ENCODE measurements around the gene EMILIN1. TPM values are rescaled to one million over a fixed set of nuclear protein-coding genes. Genes with fewer than 3 reads are reported as not detected.
A peak's percentile ranks its signal among the peaks of the same experiment; 100 is the strongest.
"Not testable (repeated sequence)": the region's sequence is repeated elsewhere in the genome, so short reads cannot be mapped to it uniquely, and the experiment has no call there.

The EMILIN1 gene
- total RNA-seq, 1 donor from 2014 or later, result 3.0 TPM

GRCh38 chr2:27054721-27055120 is 23.7 kb upstream of the EMILIN1 start:
- no peak for ATAC-seq

GRCh38 chr2:27057184-27057583 is 21.2 kb upstream of the EMILIN1 start:
- ATAC-seq, result no peak

DNA sequence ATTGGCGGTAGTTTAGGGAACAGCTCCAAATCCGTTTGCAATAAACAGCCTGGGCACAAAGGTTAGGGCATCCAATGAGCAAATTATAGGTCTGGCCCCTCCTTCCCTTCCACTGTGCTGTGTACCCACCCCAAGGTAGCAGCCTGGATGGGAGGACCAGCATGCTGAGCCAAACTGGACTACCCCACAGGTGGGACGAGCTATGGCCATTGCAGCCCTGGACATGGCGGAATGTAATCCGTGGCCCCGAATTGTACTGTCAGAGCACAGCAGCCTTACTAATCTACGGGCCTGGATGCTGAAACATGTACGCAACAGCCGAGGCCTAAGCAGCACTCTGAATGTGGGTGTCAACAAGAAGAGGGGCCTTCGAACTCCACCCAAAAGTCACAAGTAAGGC is 20.2 kb upstream of the EMILIN1 start:
- ATAC-seq, result no peak

GRCh38 chr2:27059141-27059820 is 19.1 kb upstream of the EMILIN1 start:
- ATAC-seq, result no peak

GRCh38 chr2:27060323-27060722 is 18.1 kb upstream of the EMILIN1 start:
- ATAC-seq, result peak; percentile 16

DNA sequence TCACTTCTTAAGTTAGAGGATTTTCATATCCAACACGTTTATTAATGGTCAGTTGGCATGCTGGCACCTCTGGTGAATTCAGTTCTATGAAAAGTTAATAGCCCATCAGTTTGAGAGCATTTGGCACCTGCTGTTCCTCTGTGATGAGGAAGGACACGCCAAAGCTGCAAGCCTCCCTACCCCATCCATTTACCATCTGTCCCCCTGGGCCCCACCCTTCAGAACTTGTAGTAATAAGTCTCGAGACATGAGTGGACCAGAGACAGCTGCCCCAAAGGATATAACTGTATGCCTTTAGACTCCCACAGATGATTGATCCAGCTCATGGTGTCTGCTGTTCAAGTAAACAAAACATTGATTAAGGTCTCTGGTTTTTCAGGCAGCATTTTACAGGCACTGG is 13.3 kb upstream of the EMILIN1 start:
- ATAC-seq, result no peak

GRCh38 chr2:27067385-27067784 is 11.0 kb upstream of the EMILIN1 start:
- no peak for ATAC-seq

DNA sequence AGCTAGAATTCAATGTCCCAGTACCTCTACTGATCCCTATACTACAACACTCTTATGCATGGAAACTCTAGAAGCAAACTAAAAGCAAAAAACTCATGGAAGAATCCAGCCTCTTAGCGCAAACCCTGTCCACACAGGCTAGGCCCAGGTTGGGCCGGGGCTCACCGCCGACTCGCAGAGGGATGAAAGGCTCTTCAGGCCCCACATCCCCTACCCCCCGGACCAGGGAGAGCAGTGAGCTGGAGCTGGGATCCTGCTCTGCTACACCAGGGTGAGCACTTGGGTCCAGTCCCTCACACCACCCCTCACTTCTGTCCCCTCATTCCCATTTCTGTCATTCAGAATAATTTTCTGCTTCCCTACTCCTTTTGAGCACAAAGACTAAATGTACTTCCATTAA is 9.0 kb upstream of the EMILIN1 start:
- no peak for ATAC-seq

DNA sequence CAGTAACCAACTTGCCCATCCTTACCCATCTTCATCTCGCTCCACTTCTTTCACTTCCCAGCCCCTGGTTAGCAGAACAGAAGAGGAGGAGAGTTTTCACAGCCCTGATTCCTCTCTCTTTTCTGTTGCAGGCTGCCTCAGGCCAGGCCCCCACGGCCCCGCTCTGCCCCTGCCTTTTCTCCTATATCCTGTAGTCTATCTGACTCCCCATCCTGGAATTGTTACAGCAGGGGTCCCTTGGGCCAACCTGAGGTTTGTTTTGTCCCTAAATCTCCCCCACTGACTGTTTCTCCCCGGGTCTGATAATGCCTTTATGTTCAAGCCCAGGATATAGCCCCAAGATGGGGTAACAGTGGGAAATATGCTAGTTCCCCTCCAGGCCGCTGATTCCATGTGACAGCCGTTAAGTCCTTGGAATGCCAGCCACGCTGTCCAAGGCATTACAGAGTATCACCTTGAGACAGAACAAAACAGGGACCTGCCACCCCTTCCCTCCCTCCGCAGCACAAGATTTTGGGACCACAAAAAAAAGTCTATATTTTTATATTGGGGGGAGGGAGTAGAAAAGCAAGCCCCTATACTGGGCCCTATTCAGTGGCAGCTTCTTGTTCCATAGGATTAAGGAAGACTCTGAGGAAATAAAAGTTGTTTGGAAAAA is 8.3 kb upstream of the EMILIN1 start:
- ATAC-seq, result no peak

- peak; percentile 12 for ATAC-seq
Observed at GRCh38 chr2:27070653-27071276, 7.7 kb upstream of the EMILIN1 start.

- peak; percentile 97 for ATAC-seq
Observed at GRCh38 chr2:27071277-27071989, 7.0 kb upstream of the EMILIN1 start, which contains the start of gene OST4. OST4 (minus strand) TSS chr2:27071654.

GRCh38 chr2:27071990-27072830 is 6.2 kb upstream of the EMILIN1 start:
- ATAC-seq, result no peak

- no peak for ATAC-seq
Observed at GRCh38 chr2:27072920-27073319, 5.5 kb upstream of the EMILIN1 start.

- ATAC-seq, result no peak
Observed at GRCh38 chr2:27073782-27074181, 4.6 kb upstream of the EMILIN1 start.

DNA sequence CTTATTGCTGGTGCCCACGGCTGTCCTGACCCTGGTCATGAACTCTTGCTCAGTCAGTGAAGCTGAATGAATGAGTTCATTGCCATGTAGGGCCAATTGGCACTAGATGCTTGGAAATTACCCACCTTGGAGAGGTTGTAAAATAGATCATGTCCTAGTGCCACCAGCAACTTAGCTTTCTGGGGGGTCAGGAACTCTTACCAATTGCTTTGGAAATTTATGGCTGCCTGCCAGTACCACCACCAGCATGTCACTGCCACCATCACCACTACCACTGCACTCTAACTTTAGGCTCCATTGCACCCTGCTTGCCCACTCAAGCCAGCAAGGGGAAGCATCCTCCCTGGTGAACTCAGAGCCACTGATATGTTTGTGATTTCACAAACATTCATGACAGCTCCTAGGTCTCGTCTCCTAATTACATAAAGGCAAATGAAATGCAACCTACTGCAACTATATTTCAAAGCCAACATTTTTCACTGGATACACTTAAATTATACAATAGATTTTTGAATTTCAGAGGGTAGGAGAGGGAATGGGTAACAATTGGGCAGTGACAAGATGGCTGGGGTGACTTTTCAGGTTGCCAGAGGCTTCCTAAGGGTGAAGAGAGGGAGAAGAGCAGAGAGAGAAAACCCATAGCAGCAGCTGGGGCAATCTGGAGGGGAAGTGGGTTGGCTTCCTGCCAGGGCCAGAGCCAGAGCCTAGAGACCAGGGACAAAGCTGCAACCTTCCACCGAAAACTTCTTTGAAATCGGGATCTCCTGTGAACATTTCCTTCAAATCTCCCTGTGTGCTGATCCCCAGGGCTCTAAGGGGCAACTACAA is 3.5 kb upstream of the EMILIN1 start:
- ATAC-seq, result no peak

GRCh38 chr2:27075566-27075871 is 2.9 kb upstream of the EMILIN1 start:
- ATAC-seq, result not testable (repeated sequence)

DNA sequence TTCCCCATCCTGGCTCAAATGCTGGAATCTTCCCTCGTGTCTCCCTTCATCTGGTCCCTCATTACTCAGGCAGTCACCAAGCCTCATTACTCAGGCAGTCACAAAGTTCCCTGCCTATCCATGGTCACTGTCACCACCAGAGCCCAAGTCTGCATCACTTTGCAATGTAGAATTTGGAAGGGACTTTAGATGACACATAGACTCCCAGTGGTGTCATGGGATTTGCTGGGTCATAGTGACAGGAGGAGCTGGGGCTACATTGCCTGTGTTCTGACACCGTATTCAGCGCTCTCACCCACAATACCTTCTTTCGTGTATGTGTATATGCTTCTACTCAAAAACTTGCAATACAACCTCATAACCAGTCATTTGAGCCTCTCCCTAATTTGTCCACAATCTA is 2.1 kb upstream of the EMILIN1 start:
- ATAC-seq, result no peak

DNA sequence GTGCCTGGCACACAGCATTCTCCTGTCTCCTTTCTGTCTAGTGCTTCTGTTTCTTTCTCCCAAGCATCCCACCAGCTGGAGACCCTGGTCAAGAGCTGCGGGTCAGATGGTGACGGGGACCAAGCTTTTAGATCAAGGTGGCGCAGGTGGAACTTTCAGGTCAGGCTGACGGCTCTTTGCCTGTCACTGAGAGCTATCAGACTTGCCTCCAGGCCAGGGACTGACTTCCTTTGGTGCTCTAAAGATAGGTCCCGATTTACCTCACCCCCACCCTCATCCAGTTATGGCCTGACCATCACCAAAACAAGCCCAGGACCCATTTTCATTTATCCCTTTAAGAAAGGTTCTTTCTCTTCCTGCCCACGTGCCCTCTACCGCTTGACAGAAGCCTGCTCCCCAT is 1.2 kb upstream of the EMILIN1 start:
- ATAC-seq, result no peak

DNA sequence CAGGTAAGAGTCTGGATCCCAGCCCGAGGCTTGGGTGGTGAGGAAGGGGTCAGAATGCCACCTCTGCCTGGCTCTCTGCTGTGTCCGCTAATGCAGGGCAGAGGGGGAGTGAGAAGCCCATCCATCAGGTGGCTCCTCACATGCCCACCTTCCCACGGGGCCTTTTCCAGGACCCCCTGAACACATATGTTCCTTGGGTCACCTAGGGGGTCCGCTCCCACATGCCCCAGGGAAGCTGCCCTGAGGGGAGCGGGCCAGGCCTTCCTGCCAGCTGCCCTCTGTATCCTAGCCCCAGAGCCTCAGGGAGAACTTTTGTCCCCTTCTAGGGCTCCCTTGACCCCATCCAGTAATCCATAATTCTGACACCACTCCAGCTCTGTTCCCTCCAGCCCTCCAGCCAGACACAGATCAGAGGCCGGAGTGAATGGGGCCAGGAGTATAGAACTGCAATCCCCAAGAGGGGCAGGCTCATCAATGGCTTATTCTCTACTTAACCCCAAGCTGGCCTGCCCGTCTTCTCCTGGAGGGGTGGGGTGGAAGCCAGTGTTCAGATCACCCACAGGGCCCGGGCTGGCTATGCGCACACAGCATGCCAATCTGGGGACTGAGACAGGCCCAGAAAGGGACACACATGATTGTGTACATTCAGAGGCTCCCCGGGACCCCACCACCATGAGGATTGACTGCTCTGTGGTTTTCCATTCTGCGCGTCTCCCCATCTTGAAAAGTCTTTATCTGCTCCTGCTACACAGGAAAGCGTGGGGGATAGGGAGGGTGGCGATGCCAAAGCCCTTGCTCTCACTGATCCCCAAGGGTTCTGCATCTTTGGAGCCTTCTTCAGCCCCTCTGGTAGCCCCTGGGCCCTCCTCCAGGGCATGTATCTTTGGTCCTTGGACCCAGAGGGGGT is 1.1 kb downstream of the EMILIN1 start:
- ATAC-seq, result no peak

DNA sequence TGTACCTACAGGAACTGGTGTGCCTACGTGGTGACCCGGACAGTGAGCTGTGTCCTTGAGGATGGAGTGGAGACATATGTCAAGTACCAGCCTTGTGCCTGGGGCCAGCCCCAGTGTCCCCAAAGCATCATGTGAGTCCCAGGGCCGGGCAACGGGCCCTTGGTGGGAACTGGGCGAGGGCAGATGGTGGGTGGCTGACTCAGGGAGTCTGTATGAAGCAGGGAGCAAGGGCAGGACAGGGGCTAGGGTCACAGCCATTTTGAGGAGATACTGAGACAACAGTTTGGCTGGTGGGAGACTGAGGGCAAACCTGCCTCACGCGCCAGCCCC is 1.7 kb downstream of the EMILIN1 start:
- ATAC-seq, result no peak

- ATAC-seq, result no peak
Observed at GRCh38 chr2:27080603-27080936, 2.2 kb downstream of the EMILIN1 start.

All from esophagus mucosa (tissue), 1 donor.